IMR-90 (cell line): ENCODE results near the gene THAP9.
A peak's percentile ranks its signal among the peaks of the same experiment; 100 is the strongest.
"Not testable (repeated sequence)": the region's sequence is repeated elsewhere in the genome, so short reads cannot be mapped to it uniquely, and the experiment has no call there.

ENCODE experiments used
- BHLHE40 ChIP-seq: fragments of 150-350 bp; IDR thresholded peaks from 2 replicates; pipeline ENCODE4 v1.6.1; 2016; ENCODE audit warnings: mild to moderate bottlenecking, low read depth, low read length
- CEBPB ChIP-seq: IDR thresholded peaks from 2 replicates; pipeline ENCODE4 v1.6.1; 2012; ENCODE audit warnings: low read depth, low read length, improper control_type of control experiment
- CHD1 ChIP-seq: IDR thresholded peaks from 2 replicates; pipeline ENCODE4 v1.6.1; 2012; ENCODE audit warnings: low read depth, low read length, improper control_type of control experiment
- FOS ChIP-seq: fragments of 150-350 bp; IDR thresholded peaks from 2 replicates; pipeline ENCODE4 v1.6.1; 2016; ENCODE audit warnings: low read depth, low read length
- MXI1 ChIP-seq: IDR thresholded peaks from 2 replicates; pipeline ENCODE4 v1.6.1; 2012; ENCODE audit warnings: low read depth, mild to moderate bottlenecking, low read length, moderate library complexity, borderline replicate concordance
- NFE2L2 ChIP-seq: fragments of 150-350 bp; IDR thresholded peaks from 2 replicates; pipeline ENCODE4 v1.6.1; 2016; ENCODE audit warnings: low read depth, mild to moderate bottlenecking, low read length
- POLR2A ChIP-seq: IDR thresholded peaks from 2 replicates; pipeline ENCODE4 v1.6.1; 2012; ENCODE audit warnings: mild to moderate bottlenecking, low read depth, low read length
- RCOR1 ChIP-seq: IDR thresholded peaks from 2 replicates; pipeline ENCODE4 v1.6.1; 2012; ENCODE audit warnings: mild to moderate bottlenecking, low read length, improper control_type of control experiment; ENCODE audit not compliant: insufficient replicate concordance
- SMC3 ChIP-seq: fragments of 150-350 bp; IDR thresholded peaks from 2 replicates; pipeline ENCODE4 v1.6.1; 2016; ENCODE audit warnings: low read depth, mild to moderate bottlenecking, antibody characterized with exemption, low read length, moderate library complexity
- TF ChIP-seq, protein P1 (sequence below): conservative IDR thresholded peaks from 2 replicates; pipeline ENCODE4 v1.5.1; 2012; ENCODE audit warnings: mild to moderate bottlenecking, low read depth, low read length, improper control_type of control experiment

DNA sequence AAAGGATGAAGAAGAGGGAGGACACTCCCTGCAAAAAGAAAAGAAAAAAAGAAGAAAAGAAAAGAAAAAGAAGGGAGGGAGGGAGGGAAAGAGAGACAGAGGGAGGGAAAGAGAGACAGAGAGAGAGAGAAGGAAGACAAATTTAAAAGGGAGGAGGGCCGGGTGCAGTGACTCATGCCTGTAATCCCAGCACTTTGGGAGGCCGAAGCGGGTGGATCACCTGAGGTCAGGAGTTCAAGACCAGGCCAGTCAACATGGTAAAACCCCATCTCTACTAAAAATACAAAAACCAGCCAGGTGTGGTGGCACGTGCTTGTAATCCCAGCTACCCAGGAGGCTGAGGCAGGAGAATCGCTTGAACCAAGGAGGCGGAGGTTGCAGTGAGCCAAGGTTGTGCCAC lies 34.5 kb upstream of the THAP9 start:
- not testable (repeated sequence) for TF ChIP-seq RCOR1, CHD1, CEBPB, POLR2A, BHLHE40, NFE2L2, MXI1, SMC3
- TF ChIP-seq, protein P1, sequence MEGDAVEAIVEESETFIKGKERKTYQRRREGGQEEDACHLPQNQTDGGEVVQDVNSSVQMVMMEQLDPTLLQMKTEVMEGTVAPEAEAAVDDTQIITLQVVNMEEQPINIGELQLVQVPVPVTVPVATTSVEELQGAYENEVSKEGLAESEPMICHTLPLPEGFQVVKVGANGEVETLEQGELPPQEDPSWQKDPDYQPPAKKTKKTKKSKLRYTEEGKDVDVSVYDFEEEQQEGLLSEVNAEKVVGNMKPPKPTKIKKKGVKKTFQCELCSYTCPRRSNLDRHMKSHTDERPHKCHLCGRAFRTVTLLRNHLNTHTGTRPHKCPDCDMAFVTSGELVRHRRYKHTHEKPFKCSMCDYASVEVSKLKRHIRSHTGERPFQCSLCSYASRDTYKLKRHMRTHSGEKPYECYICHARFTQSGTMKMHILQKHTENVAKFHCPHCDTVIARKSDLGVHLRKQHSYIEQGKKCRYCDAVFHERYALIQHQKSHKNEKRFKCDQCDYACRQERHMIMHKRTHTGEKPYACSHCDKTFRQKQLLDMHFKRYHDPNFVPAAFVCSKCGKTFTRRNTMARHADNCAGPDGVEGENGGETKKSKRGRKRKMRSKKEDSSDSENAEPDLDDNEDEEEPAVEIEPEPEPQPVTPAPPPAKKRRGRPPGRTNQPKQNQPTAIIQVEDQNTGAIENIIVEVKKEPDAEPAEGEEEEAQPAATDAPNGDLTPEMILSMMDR = not testable (repeated sequence)
- peak; percentile 7; the same call in 1 of the 2 replicates for TF ChIP-seq FOS
